HG03196 (cell line): ENCODE data around the gene ADAMTS13.

Experiments
- ATAC-seq: cut with Tn5 transposase; IDR thresholded peaks from one replicate; pipeline ENCODE4 v1.9.1; 2021; ENCODE audit not compliant: unreplicated experiment

ADAMTS13 gene

DNA sequence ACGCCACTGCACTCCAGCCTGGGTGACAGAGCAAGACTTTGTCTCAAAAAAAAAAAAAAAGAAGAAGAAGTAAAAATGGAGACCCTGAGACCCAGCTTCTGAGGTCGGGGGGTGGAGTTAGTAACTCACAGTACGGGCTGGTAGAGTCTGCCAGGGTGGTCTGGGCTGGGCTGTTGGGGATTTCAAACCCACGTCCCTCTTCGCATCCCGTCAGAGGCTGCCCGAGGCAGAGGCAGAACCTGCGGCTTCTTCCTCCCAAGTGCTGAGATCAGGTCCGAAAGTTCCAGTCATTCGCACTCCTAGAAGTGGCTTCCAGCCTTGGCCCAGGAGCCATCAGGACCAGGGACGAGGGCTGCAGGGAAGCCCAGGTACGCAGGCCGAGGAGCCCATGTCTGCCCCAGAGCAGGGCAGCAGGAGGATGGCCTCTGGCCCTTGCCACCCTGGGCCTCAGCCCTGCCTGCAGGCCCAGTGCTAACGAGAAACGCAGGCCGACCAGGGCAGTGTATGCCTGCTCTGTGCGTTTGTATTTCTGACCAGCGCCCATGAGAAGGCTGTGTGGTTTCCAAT, 66.6 kb downstream of the ADAMTS13 start:
- ATAC-seq: no peak

DNA sequence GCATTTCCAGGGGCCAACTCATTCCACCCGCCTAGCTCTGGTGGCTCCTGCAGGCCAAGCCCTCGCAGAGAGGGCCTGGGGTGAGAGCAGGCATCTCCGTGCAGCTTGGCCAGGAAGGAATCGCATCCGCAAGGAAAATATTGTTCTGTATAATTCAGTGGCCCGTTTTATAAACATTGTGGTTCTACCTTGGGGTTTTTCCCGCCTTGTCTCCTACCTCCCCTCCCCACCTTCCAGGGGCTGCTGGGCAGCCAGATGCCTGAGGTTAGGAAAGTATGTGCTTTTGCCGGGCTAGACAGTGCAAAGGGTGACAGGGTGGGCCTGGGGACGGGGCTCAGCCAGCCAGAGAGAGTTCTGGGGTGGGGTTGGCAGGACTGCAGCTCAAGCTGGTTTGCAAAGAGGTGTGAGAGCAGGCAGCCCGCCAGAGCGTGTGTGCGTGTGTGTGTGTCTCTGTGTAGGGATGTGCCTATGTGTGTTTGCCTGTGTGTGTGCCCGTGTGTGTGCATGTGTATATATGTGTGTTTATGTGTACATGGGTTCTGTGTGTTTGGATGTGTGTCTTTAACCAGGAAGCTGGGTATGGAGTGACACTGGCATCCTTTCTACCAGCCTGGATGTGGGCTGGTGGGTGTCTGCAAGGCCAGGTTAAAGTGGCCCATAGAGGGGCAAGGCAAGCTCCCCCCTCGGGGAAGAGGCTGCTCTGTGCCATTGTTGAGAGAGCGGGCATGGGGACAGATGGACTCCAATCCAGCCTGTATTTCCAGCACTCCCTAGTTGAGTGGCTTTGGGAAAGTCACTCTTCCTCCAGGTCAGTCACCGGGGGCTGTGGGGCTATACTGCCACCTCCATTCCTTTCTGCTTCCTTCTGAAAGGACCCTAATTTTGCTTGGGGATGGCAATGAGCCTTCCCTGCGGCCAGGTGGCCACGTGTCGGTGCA, 67.4 kb downstream of the ADAMTS13 start:
- no peak for ATAC-seq

DNA sequence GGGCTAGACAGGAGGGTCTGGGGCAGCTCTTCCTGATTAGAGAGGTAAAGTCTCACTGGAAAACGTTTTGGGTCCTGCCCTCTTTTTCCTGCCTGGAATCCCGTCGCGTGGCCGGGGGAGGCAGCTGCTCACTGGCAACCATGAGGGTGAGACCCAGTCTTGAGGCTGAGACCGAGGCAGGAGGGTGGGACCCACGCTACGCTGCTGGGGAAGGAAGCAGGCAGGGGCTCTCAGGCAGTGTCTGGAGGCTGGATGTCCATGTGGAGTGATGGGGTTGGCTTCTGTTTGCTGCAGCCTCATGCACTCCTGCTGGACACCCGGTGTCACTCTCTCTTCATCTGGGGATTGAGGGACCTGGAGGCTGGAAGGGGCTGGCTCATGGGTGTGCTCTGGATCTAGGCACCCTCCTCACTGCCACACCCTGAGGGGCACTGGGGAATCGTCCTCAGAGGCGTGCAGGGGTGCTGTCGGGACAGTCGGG, 68.1 kb downstream of the ADAMTS13 start:
- ATAC-seq: no peak

DNA sequence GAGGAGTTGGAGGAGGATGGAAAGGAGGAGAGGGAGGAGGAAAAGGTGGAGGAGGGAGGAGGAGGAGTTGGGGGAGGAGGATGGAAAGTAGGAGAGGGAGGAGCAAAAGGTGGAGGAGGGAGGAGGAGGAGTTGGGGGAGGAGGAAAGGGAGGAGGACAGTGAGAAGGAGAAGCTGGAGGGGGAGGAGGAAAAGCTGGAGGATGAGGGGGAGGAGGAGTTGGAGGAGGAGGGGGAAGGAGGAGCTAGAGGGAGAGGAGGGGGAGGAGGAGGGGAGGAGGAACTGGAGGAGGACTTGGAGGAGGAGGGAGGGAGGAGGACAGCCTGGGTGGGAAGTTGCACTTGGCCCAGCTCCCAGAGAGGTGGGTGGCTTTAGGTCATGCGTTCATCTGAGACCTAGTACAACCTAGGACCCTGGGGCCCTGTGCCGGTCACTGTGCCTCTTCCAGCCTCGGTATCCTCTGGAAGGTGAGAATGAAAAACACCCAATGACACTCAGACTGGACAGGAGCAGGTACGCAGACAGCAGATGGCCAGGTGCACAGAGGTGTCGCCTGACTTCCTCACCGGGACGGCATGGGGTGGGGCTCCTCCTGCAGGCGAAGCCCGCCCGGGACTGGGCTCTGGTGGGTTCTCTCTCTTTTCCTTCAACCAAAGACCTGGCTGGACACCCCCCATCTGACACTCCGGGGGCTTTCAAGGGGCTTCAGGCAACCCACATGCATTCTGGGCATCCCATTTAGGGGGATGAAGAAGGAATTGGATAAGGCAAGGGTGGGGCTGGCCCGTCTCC, 68.9 kb downstream of the ADAMTS13 start:
- no peak for ATAC-seq

DNA sequence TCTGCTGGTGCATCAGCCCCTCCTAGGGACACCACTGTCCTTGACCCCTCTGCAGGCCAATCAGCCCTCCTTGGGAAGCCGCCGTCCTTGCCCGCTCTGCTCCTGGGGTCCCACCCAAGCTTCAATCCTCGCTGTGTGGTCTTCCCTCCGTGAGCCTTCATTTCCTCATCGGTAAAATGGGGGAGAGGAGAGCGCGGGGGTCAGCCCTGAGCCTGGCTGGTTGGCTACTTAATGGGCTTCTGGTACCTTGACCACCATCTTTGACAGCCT, 69.4 kb downstream of the ADAMTS13 start:
- no peak for ATAC-seq

DNA sequence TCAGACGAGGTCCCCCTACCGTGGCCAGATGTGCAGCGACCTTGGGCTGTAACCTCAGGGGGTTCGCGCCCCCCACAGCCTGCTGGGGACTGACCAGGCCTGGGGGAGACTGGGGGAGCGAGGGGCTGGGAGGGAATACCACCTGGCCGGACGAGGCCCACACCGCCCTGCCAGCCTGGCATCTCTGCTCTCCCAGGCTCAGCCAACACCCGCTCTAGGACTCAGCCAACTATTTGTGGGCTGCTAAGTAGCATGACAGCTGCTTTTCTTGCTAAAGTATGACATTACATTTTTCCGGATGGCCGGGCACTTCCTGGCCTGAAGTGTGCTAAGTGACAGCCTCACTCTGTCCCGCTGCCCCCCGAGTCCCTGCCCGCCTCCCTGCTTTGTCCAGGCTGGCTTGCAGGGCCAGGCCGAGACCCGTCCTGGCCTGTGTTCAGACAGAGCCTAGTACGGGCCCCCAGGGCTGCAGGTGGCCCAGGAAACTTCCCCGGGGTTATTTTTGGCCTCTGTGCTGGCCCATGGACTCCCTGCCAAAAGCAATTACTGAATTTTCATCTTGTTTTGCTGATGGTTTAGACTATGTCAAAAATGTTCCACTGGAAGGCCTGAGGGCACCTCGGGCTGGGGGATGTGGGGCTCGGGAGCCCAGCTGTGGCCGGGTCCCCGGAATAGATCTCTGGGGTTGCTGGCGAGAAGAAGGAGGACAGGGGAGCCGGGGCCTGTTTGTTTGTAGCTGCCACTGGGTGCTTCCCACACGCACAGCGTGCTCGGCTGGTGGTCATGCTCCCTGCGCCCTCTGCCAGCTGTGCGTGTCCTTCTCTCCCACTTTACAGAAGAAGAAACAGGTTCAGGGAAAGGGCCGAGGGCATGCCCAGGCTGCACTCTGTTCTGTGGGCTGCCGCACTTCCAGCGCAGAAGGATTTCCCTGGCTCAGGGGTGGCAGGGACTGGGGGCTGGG, 70.2 kb downstream of the ADAMTS13 start:
- no peak for ATAC-seq

DNA sequence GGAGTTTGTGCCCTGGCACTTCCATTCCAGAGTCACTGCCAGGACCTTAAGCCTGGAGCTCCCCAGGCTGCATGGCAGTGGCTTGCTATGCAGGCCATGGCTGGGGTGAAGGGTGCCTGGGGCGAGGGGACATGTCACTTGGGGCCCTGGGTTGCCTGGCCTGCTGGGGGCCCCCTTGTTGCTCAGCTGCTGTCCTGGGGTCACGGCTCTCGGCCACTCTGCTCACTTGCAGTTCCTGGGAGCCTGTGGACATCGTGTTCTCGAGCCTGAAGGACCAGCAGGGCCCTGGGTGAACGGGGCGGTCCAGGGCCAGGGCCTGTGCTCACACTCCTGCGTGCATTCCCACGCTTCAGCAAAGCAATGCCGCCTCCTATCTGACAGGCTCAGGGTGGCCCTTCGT, 71.3 kb downstream of the ADAMTS13 start:
- ATAC-seq: no peak

DNA sequence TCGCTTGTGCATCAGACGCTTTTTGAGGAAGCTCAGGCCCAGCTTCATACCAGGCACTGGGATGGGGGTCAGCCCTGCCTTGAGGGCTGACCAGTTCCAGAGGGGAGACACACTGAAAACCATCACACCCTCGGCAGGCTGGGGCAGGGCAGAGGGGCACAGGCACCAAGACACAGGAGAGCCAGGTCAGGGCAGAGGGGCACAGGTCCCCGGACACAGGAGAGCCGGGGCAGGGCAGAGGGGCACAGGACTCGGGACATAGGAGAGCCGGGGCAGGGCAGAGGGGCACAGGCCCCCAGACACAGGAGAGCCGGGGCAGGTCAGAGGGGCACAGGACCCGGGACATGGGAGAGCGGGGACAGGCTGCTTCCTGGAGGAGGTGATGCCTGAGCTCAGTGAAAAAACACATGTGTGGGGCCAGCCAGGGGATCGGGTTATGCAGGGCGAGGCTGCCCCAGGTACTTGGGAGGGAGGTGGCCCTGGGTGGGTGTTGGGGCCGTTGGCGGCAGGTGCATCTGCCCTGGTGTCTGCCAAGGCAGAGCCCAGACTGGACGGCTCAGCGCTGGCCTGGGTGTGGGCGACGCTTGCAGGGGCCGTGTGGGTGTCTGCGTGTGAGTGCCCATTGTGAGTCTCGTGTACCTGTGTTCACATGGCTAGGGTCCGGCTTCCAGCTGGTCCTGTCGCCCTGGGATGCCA, 71.8 kb downstream of the ADAMTS13 start:
- ATAC-seq: no peak

DNA sequence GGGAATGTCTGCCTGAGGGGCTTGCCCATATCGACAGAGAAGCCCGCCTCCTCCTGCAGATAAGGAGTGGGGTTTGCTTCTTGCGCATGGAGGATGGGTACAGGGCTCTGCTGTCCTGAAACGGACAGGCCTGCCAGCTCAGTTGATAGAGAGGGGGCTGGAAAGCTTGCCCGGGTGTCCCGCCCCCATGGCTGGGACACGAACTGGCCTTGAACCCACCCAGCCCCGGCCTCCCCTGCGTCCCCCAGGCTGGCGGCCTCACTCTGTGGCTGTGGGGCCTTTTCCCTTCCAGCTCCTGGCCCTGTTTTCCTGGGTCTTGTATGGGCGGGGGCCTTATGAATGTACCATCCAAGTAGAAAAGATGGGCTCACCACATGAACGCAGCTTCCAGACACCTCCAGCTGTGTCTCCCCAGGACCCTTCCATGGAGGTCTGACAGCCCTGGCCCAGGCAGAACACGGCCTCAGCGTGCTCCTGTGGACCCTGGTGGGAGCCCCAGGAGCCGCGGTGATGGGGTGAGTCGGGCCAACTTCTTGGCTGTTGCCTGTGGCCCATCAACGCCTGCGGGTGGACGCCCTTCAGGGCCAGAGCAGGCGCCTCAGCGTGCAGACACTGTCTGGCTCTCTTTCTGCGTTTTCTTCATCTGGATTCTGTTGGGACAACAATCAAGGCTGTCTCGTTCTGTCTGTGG, 72.6 kb downstream of the ADAMTS13 start:
- no peak for ATAC-seq

DNA sequence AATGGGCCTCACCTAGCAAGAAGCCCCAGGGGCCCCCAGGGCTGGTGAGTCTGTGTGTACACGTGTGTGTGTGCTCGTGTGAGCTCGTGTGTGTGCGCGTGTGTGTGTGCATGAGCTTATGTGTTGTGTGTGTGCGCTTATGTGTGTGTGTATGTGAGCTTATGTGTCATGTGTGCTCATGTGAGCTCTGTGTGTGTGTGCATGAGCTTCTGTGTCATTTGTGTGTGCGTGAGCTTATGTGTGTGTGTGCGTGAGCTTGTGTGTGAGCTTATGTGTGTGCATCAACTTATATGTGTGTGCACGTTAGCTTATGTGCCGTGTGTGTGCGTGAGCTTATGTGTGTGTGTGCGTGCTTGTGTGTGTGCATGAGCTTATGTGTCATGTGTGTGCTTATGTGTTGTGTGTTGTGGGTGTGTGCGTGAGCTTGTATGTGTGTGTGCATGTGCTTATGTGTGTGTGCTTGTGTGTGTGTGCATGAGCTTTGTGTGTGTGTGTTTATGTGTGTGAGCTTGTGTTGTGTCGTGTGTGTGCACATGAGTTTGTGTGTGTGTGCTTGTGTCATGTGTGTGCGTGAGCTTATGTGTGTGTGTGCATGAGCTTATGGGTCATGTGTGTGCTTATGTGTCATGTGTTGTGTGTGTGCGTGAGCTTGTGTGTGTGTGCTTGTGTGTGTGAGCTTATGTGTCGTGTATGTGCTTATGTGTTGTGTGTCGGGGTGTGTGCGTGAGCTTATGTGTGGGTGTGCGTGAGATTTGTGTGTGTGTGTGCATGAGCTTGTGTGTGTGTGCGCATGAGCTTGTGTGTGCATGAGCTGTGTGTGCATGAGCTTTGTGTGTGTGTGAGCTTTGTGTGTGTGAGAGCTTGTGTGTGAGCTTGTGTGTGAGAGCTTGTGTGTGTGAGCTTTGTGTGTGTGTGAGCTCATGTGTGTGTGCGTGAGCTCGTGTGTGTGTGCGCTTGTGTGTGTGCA, 73.4 kb downstream of the ADAMTS13 start:
- no peak for ATAC-seq

DNA sequence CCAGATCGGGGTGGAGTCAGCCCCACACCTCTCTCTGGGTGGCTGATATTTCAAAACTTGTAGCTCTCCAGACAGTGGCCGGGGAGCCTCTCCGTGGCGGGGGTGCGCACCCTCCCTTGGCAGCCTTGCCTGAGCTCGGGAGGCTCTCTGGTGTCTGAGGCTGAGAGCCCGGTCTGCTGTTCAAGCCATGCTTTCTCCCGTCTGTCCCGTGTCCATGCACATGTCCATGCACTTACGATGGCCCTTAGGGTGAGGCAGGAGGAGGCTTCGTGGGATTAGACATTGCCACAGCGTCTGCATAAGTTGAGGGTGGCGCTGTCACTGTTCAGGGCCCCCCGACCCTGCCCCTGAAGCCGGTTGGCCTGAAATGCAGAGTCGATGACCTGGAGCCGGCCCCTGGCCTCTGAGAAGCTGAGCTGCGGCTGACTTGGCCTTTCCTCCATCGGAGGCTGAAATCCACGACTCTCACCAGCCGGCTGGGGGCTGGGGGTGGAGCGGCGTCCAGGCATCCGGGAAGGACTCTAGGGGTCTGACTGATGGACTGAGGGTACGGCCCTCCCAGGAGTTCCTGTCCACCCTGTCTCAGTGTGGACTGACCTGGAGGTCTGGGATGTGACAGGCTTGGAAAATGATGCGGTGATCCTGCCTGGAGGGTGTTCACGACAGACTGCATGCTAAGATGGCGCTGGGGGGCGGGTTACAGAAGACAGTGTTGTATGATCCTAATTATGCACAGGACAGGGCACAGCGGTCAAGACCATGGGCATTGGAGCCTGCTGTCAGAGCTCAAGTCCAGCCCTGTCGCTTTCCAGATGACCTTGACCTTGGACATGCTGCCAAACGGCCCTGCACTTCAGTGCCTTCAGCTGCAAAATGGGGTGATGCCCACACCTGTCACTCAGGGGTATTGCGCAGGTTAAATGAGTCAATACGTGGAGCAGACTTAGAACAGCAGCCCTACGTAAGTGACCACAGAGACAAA, 75.0 kb downstream of the ADAMTS13 start:
- ATAC-seq: no peak

DNA sequence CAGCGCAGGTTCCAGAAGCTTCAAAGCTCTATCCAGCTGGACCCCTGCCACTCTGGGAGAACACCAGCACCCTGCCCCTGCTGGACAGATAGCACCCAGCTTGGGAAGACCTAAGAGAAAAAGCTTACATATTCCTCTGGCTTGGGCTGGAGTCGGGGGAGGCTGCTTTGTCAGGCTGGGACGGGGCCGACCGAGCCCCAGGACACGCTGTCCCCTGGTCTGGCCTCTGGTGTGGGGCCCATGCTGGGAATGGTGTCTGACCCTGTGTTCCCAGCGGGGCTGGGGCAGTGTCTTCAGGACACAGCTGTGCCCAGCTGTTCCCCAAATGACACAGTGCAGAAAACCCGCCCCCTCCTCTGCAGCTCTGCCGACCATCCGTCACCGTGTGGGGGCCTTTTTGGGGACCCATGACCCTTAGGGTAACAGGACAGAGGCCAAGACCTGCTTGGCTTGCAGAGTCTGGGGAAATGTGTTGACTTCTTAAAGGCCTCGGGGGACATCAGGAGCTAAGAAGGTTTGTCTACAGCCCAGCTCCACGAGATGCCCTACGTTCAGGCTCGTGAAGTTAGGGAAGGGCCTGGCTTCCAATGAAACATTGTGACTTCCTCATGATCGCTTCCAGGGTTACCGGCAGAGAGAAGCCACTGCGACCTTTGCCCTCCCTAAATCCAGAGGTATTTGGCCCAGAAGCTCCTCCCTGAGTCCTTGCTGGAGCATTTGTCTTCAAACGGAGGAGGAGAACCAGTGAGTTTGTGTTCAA, 77.1 kb downstream of the ADAMTS13 start:
- no peak for ATAC-seq

DNA sequence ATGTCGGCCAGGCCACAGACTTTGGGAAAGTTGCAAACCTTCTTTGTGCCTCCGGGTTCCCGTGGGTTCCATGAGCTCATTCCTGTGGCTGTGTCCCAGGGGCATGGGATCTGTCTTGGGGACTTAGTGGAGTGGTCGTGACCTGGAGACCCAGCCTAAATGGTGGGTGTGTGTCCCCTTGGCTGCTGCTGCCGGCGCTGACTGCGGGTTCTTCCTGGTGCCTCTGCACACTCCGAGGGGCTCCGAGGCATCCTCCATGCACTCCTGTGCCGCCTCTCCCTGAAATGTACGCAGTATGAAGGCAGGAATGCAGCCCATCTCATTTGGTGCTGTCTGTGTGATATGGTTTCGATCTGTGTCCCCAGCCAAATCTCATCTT, 77.7 kb downstream of the ADAMTS13 start:
- no peak for ATAC-seq

DNA sequence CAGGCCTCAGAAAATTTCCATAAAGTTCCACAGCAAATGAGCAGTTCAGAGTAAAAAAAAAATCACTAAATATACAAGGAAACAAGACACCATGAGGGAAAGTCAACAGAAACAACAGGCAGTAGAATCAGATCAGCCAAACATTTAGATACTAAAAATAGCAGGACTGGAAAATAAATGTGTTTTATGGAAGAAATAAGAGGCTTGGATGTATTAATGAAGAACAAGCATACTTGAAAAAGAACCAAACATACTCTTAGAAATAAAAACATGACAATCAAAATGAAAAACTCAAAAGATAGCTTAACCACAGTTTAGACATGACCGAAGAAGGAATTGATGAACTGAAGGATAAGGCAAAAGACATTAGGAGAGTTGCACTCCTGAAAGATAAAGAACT, 79.9 kb downstream of the ADAMTS13 start:
- ATAC-seq: no peak

DNA sequence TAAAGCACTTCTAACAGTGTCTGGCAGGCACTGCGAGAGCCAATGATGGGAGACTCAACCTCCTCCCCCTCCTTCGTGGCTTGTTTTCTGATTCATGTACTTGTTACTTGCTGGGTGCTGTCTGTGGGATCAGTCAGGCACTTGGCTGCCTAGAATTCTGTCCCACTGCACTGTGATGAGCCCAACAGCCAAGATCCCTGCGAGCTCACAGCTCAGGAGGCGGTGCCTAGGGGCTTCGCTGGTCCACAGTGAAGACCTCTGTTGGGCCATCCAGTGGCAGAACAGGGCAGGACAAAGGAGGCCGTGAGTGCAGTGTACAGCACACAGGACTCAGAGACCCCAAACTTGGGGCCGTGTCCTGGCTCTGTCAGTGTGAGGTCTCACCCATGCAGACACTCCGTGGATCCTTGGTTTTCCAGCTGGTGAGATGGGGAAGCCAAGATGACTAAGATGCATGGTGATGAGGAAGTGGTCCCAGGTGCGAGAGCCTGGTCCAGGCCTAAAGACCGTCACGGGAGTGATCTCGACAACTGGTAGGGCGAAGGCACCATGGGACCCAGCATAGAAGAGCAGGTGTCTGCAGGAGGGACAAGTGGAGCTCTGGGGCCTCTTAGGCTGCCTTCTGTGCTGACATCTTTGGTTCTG, 83.1 kb downstream of the ADAMTS13 start:
- no peak for ATAC-seq
